GM13976 (cell line): ENCODE results near the gene GATAD2A.

Experiments used
- DNase-seq: peaks from one replicate; pipeline ENCODE4 v3.0.0; 2012; ENCODE audit warnings: low spot score
- in situ Hi-C: fragments of 300-500 bp; cut with MboI; formaldehyde crosslinking; loops from one replicate; pipeline ENCODE4 v1.12.0; 2022; ENCODE audit warnings: low sequenced_read_pairs, mixed read lengths, inconsistent platforms; ENCODE audit not compliant: unreplicated experiment
- TF ChIP-seq, protein P1 (sequence below): IDR thresholded peaks from 2 replicates; pipeline ENCODE4 v1.5.1; 2012; ENCODE audit warnings: borderline replicate concordance, mild to moderate bottlenecking; ENCODE audit not compliant: insufficient read depth; ENCODE audit errors: extremely low read depth, missing control alignments, control extremely low read depth

The GATAD2A gene

DNA sequence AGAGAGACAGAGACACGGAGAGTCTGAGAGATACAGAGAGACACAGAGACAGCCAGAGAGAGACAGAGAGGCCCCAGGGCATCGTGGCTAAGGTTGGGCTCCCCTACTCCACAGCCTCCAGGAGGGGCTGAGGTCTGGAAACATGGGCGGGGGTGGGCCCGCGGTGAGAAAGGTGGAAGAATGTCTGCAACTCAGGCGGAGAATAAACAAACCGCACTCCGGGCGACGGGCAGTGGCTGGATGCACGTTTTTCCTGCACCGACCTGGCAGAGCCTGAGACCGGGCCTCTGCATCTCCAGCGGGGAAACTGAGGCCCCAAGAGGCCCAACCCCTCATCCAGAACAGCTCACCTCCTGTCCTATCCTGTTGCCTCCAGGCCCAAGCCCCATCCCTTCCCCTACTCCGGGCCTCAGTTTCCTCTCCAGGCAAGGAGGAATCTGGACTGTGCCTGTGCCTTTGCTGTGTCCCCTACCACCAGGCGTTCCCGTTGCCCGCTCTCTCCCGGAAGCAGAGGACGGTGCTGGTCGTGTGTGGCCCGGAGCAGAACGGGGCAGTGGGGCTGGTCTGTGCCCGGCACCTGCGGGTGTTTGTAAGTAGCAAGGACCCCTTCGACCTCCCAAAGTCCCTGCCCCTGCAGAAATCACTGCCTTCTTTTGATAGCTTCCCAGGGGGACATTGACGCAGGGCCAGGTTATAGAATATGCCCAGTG lies 129.2 kb downstream of the GATAD2A start:
- no peak for DNase-seq
- in situ Hi-C loops: loop anchor here (5.0 to 25.0 kb wide), 3 partner anchors 108 to 753 kb away; partner anchors contain the start of gene GMIP
- TF ChIP-seq, protein P1, sequence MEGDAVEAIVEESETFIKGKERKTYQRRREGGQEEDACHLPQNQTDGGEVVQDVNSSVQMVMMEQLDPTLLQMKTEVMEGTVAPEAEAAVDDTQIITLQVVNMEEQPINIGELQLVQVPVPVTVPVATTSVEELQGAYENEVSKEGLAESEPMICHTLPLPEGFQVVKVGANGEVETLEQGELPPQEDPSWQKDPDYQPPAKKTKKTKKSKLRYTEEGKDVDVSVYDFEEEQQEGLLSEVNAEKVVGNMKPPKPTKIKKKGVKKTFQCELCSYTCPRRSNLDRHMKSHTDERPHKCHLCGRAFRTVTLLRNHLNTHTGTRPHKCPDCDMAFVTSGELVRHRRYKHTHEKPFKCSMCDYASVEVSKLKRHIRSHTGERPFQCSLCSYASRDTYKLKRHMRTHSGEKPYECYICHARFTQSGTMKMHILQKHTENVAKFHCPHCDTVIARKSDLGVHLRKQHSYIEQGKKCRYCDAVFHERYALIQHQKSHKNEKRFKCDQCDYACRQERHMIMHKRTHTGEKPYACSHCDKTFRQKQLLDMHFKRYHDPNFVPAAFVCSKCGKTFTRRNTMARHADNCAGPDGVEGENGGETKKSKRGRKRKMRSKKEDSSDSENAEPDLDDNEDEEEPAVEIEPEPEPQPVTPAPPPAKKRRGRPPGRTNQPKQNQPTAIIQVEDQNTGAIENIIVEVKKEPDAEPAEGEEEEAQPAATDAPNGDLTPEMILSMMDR: no peak

DNA sequence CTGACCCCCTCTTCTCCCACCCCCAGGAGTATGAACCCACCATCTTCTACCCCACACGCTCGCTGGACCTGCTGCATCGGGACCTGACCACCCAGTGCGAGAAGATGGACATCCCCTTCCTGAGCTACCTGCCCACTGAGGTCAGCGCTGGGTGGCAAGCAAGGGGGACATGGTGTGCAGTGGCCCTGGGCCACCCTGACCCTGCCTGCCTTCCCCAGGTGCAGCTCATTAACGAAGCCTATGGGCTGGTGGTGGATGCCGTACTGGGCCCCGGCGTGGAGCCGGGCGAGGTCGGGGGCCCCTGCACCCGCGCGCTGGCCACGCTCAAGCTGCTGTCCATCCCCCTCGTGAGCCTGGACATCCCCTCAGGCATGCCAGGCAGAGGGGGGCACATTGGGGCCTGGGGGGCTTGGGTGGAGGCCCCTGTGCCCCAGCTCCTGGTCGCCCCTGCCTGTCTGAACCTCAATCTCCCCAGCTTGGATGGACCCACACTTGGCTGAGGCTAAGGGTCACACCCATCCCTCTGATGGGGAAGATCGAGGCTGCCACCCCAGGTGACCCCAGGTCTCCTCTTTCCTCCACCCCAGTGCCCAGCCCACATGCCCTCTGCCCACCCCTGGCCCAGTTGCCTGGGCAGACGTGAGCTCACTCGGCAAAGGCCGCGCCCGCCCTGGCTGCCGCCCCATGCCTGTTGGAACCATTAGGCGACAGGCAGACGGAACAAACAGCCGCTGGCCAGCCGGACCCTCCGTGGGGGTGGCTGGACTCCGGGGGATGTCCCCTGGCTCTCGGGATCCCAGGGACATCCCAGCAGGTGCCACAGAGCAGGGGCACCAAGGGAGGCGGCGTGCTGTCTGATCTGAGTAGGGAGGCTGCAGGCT lies 130.1 kb downstream of the GATAD2A start:
- TF ChIP-seq, protein P1: no peak
- no peak for DNase-seq
- in situ Hi-C loops: loop anchor here (5.0 to 25.0 kb wide), 3 partner anchors 107 to 752 kb away; partner anchors contain the start of gene GMIP

DNA sequence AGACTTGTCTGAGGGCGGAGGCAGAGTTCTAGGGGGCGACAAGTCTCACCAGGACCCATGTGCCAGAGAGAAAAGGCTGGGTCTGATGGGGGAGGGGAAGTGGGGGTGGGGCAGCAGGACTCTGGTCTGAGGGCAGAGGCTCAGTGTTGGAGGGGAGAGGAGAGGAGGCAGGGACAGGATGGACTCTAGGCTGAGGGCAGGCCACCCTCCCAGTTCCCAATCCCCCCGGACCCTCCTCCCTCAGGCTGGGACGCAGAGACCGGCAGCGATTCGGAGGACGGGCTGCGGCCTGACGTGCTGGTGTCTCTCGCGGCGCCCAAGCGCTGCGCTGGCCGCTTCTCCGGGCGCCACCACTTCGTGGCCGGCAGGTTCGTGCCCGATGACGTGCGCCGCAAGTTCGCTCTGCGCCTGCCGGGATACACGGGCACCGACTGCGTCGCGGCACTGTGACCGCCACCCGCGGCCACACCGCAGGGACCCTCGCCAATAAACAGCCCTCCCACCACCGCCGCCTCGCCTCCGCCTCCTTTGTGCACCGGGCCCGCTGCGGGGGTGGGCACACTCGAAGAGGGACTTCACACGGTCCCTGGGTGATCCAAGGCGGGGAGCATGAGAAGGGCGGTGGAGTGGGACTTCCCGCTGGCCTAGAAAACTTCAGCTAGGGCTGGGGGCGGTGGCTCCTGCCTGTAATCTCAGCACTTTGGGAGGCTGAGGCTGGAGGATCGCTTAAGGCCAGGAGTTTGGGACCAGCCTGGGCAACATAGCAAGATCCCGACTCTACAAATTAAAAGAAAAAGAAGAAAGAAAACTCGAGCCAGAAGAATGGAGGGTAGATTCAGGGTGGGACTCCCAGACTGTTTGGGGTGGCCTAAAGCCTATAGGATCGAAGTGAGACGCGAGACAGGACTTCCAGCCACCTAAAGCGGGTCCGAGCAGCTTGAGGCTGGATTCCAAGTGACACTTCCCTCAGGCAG lies 131.9 kb downstream of the GATAD2A start:
- TF ChIP-seq, protein P1: no peak
- in situ Hi-C loops: loop anchor here (5.0 to 25.0 kb wide), 3 partner anchors 105 to 750 kb away; partner anchors contain the start of gene GMIP
- DNase-seq: no peak

GRCh38 chr19:19538061-19538784 lies 132.7 kb downstream of the GATAD2A start, which contains the start of gene CILP2:
Gene CILP2 (plus strand): TSS chr19:19538265. CDS start chr19:19538350, 85 bp downstream.
- in situ Hi-C loops: loop anchor here (5.0 to 25.0 kb wide), 3 partner anchors 104 to 749 kb away; partner anchors contain the start of gene GMIP
- TF ChIP-seq, protein P1: no peak

DNA sequence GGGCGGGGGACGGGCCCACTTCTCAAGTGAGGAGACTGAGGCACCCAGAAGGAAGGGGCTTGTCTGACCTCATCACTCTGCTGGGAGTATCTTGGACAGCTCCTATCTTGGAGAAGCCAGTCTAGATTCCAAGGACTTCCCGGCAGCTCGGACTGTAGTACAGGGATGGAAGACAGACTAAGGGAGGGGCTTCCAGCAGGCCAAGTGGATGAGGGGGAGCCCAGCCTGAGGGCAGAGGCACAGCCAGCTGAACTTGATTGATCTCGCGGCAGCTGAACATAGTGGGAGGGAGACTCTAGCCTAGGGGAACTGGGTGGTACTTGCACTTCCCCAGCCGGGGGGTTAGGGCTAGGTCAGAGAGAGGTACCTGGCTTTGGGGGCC lies 133.3 kb downstream of the GATAD2A start:
- DNase-seq: no peak
- TF ChIP-seq, protein P1: no peak
- in situ Hi-C loops: loop anchor here (5.0 to 25.0 kb wide), 3 partner anchors 104 to 749 kb away; partner anchors contain the start of gene GMIP

More at GRCh38 chr19:19538061-19538784, 132.7 kb downstream of the GATAD2A start, which contains the start of gene CILP2:
- peak; percentile 76 for DNase-seq
